Placental epithelial cell (primary cell): ENCODE data around the gene MINDY4. TPM values are rescaled to one million over a fixed set of nuclear protein-coding genes. Genes with fewer than 3 reads are reported as not detected.

Source experiments
- total RNA-seq: library from RNA; depleted of rRNA; stranded (reverse); fragments of >200 nt; gene quantifications from 2 replicates; pipeline ENCODE4 v1.2.3, GENCODE V29; 2012

MINDY4 gene
- 4.0 and 4.7 TPM in 2 replicates for total RNA-seq

DNA sequence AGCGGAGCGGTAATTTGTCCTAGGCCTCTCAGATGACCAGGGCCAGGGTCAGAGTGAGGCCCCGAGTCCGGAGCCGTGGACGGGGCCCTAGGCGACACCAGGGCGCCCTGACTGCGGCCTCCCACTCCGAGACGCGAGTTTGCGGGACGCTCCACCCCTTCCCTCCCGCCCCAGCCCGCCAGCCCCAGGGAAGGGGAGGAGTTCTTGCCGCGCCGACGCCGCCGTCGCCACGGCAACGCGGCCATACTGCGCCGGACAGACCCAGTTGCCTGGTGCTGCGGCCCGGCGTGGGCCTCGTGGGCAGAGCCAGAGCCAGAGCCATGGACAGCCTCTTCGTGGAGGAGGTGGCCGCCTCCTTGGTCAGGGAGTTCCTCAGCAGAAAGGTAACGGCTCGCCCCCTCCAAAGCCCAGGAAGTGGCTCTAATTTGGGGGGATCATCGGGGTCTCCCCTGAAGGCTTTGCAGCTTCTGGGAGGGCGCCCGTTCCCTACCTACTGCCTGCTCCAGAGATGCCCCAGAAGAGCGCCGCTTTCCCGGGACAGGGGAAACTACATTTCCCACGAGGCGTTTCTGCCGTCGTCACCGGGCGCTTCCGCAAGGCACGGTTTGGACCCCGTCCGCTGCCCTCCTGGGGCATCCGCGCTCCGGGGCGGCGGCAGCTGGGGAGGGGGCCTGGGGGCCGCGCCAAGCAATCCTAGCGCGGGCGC, at the start of gene MINDY4:
TSS of gene MINDY4 (plus strand) at position 244 of the 706 bp plus-strand sequence. CDS start at position 321, 77 bp downstream.

GRCh38 chr7:30751696-30752273, 19.4 kb upstream of the MINDY4 start, which contains the start of gene INMT:
Gene INMT, plus strand, starts transcription at chr7:30752135. Its CDS starts 16 bp downstream, at chr7:30752151.

GRCh38 chr7:30911561-30911969, 140.3 kb downstream of the MINDY4 start, which contains the start of gene AQP1:
Gene AQP1, plus strand, starts transcription at chr7:30911853. Its CDS starts 57 bp downstream, at chr7:30911910.

Other genes starting within 250 kb of the MINDY4 start
- 138 and 285 TPM in 2 replicates for gene GARS1, start 176.5 kb upstream of the MINDY4 start, total RNA-seq
- not detected in 2 replicates for gene CRHR2, start 89.0 kb upstream of the MINDY4 start, total RNA-seq
- gene INMT, start 19.3 kb upstream of the MINDY4 start, total RNA-seq: not detected in 2 replicates
- 0.39 and 1.5 TPM in 2 replicates for gene AQP1, start 140.4 kb downstream of the MINDY4 start, total RNA-seq
- 2.0 TPM in 1 of 2 replicates, not detected in the other for gene GHRHR, start 192.5 kb downstream of the MINDY4 start, total RNA-seq